ENCODE data around the gene WARS2. TPM values are rescaled to one million over a fixed set of nuclear protein-coding genes. Genes with fewer than 3 reads are reported as not detected.

WARS2 gene
- total RNA-seq, 1 experiment from 2014 or later: 10.5 TPM

DNA sequence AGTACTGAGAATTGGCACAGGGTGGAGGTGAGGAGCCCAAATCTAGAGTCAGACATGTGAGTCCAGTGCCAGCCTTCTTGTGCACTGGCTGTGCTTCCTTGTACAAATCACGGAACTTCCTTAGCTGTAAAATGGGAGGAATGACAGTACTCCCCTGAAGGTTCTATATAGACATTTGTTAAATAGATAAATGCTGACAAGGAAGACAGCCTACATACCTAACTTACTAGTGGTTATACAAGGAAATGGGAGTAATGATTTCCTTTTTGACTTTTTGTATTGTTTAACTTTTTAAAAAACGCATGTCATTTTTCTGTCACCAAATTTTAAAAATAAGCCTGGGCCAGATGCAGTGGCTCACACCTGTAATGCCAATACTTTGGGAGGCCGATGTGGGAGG lies 50.2 kb downstream of the WARS2 start:
- H4K20me1 ChIP-seq (ENCODE audit: insufficient read depth): no peaks in the 10 kb centered on the region
- no peaks in the 10 kb centered on the region for H3K4me1 ChIP-seq (ENCODE audit: control insufficient read depth in 1 of 2, insufficient read depth in 2 of 2, low read length in 2 of 2)
- TF ChIP-seq ZNF274 (IDR thresholded peaks at IDR 0.05; ENCODE audit: low read depth, low read length) (no peak), MAX (IDR thresholded peaks at IDR 0.05) (no peak), YY1 (IDR thresholded peaks at IDR 0.05; ENCODE audit: extremely low read depth, insufficient replicate concordance, low read depth, low read length) (no peak), EGR1 (IDR thresholded peaks at IDR 0.05; ENCODE audit: low read depth) (no peak)
- TF ChIP-seq, protein P1, sequence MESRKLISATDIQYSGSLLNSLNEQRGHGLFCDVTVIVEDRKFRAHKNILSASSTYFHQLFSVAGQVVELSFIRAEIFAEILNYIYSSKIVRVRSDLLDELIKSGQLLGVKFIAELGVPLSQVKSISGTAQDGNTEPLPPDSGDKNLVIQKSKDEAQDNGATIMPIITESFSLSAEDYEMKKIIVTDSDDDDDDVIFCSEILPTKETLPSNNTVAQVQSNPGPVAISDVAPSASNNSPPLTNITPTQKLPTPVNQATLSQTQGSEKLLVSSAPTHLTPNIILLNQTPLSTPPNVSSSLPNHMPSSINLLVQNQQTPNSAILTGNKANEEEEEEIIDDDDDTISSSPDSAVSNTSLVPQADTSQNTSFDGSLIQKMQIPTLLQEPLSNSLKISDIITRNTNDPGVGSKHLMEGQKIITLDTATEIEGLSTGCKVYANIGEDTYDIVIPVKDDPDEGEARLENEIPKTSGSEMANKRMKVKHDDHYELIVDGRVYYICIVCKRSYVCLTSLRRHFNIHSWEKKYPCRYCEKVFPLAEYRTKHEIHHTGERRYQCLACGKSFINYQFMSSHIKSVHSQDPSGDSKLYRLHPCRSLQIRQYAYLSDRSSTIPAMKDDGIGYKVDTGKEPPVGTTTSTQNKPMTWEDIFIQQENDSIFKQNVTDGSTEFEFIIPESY (IDR thresholded peaks at IDR 0.05; ENCODE audit: extremely low read depth, insufficient replicate concordance, low read length): no peak
- no peak overlapping the region for H3K27ac ChIP-seq (ENCODE audit: low read depth, low read length)
- no peak overlapping the region for H3K4me2 ChIP-seq (ENCODE audit: low read length)
- H3K9me2 ChIP-seq (ENCODE audit: insufficient read depth): no peaks in the 10 kb centered on the region
- H3K4me3 ChIP-seq (replicated peaks in 1 of 2; ENCODE audit: low read depth in 1 of 2, low read length in 2 of 2): no peak overlapping the region
- H3K79me2 ChIP-seq (ENCODE audit: insufficient read depth, low read length): no peaks in the 10 kb centered on the region
- ATAC-seq (no peak), DNase-seq (ENCODE audit: low read depth, low spot score) (no peak)
- no peaks in the 10 kb centered on the region for H3K27me3 ChIP-seq (ENCODE audit: insufficient read depth, low read length)
- no TSS peak for BruUV-seq (replicated peaks)
- no peak overlapping the region for H2AFZ ChIP-seq (ENCODE audit: low read depth, low read length, poor library complexity, severe bottlenecking)
- ChIA-PET POLR2A (no interaction called here), CTCF (no interaction called here), RAD21 (ENCODE audit: low non-redundant PET in 1 of 2, low total read pairs in 2 of 2, uncharacterized antibody in 2 of 2, unreplicated experiment in 2 of 2) (no interaction called here)
- no peak overlapping the region for H3K9ac ChIP-seq (ENCODE audit: low read length)
- H3K9me3 ChIP-seq (ENCODE audit: control insufficient read depth in 1 of 2, insufficient read depth in 1 of 2, low read depth in 1 of 2, low read length in 2 of 2): no peaks in the 10 kb centered on the region
- no peaks in the 10 kb centered on the region for H3K36me3 ChIP-seq (ENCODE audit: control insufficient read depth in 1 of 2, insufficient read depth in 2 of 2, low read length in 2 of 2)
- intact Hi-C loops (cut with micrococcal nuclease): no loop called here

- ChIA-PET CTCF (no interaction called here), POLR2A (no interaction called here), RAD21 (ENCODE audit: low non-redundant PET in 1 of 2, low total read pairs in 2 of 2, uncharacterized antibody in 2 of 2, unreplicated experiment in 2 of 2) (no interaction called here)
- Histone ChIP-seq H3K4me1 (ENCODE audit: control insufficient read depth in 1 of 2, insufficient read depth in 2 of 2, low read length in 2 of 2) (no peaks in the 10 kb centered on the region), H3K27ac (ENCODE audit: low read depth, low read length) (no peak overlapping the region), H3K4me3 (replicated peaks in 1 of 2; ENCODE audit: low read depth in 1 of 2, low read length in 2 of 2) (no peak overlapping the region), H2AFZ (ENCODE audit: low read depth, low read length, poor library complexity, severe bottlenecking) (no peak overlapping the region), H3K9me3 (ENCODE audit: control insufficient read depth in 1 of 2, insufficient read depth in 1 of 2, low read depth in 1 of 2, low read length in 2 of 2) (no peaks in the 10 kb centered on the region), H3K27me3 (ENCODE audit: insufficient read depth, low read length) (no peaks in the 10 kb centered on the region), H3K9ac (ENCODE audit: low read length) (no peak overlapping the region), H3K9me2 (ENCODE audit: insufficient read depth) (no peaks in the 10 kb centered on the region), H3K36me3 (ENCODE audit: control insufficient read depth in 1 of 2, insufficient read depth in 2 of 2, low read length in 2 of 2) (no peaks in the 10 kb centered on the region), H3K4me2 (ENCODE audit: low read length) (no peak overlapping the region), H3K79me2 (ENCODE audit: insufficient read depth, low read length) (no peaks in the 10 kb centered on the region), H4K20me1 (ENCODE audit: insufficient read depth) (no peaks in the 10 kb centered on the region)
- intact Hi-C loops (cut with micrococcal nuclease): no loop called here
- ATAC-seq: no peak
- no peak for DNase-seq (ENCODE audit: low read depth, low spot score)
- BruUV-seq (replicated peaks): no TSS peak
- no peak for TF ChIP-seq SIN3A (IDR thresholded peaks at IDR 0.05; ENCODE audit: low read depth)
- TF ChIP-seq, protein P1 (IDR thresholded peaks at IDR 0.05; ENCODE audit: extremely low read depth, insufficient replicate concordance, low read length): no peak
Measured at GRCh38 chr1:119086830-119087229, 53.6 kb downstream of the WARS2 start.
